22Rv1 (cell line): ENCODE data around the gene RAB42.

Experiments used
- H3K27ac ChIP-seq: fragments of 450-650 bp; 2 replicates; pipeline ENCODE4 v1.5.1; 2017
- ZFX ChIP-seq: fragments of 450-650 bp; IDR thresholded peaks from 2 replicates; pipeline ENCODE4 v1.6.1; 2017; ENCODE audit warnings: antibody characterized with exemption, borderline replicate concordance
- TF ChIP-seq, protein P1 (sequence below): fragments of 450-650 bp; IDR thresholded peaks from 2 replicates; pipeline ENCODE4 v1.5.1; 2017; ENCODE audit warnings: mild to moderate bottlenecking

The RAB42 gene

DNA sequence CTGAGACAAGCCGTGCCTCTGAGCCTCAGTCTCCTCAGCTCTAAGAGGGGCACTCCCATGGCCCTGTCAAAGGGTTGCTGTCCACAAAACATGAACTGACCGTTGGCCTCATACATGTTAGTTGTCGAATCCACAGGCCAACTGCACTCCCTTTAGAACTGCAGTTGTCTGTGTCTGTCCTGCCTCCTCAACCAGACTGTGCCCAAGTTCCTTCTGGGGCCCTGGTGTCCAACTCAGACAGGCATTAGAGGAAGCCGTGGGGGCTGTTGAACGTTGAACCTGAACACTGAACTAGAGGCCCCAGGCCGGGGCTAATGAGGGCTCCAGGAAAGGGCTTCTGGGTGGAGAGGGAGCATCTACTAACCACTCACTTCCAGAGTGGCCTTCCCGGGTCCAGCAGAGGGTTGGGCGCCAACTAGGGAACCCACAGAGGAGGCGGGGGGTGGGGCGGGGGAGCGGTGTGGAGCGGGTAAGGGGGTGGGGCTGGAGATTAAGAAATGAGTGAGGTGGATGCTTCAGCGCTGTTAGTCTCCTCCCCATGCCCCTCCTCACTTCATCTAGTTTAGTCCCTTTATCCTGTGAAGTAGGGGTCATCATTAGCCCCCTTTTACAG, at the start of gene RAB42:
Gene RAB42 (plus strand): TSS at position 558 of the 613 bp plus-strand sequence. CDS start 247 bp downstream, outside the sequence.
- H3K27ac ChIP-seq = no peak within 1 kb of the TSS
- no peak for TF ChIP-seq ZFX
- TF ChIP-seq, protein P1, sequence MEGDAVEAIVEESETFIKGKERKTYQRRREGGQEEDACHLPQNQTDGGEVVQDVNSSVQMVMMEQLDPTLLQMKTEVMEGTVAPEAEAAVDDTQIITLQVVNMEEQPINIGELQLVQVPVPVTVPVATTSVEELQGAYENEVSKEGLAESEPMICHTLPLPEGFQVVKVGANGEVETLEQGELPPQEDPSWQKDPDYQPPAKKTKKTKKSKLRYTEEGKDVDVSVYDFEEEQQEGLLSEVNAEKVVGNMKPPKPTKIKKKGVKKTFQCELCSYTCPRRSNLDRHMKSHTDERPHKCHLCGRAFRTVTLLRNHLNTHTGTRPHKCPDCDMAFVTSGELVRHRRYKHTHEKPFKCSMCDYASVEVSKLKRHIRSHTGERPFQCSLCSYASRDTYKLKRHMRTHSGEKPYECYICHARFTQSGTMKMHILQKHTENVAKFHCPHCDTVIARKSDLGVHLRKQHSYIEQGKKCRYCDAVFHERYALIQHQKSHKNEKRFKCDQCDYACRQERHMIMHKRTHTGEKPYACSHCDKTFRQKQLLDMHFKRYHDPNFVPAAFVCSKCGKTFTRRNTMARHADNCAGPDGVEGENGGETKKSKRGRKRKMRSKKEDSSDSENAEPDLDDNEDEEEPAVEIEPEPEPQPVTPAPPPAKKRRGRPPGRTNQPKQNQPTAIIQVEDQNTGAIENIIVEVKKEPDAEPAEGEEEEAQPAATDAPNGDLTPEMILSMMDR = no peak

- TF ChIP-seq ZFX = no peak
- TF ChIP-seq, protein P1 = no peak
- H3K27ac ChIP-seq = no peak overlapping the region
Observed at GRCh38 chr1:28545246-28545628, 46.8 kb upstream of the RAB42 start.

GRCh38 chr1:28548318-28548717, 43.7 kb upstream of the RAB42 start:
- H3K27ac ChIP-seq = no peak overlapping the region
- TF ChIP-seq, protein P1 = no peak
- no peak for TF ChIP-seq ZFX

DNA sequence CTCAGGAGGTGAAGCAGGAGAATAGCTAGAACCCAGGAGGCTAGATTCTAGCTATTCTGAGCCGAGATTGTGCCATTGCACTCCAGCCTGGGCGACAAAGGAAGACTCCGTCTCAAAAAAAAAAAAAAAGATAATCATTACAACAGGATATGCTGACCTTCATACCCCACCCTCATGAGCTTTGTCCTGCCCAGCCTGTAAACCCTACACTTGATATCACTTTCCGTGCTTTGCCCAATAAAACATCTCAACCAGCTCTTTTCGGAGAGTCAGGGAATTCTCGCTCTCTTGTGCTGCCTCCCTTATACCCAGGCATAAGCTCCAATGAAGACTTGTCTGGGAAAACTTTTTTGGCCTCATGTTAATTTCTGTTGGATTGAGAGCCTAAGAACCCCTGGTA, 40.7 kb upstream of the RAB42 start:
- TF ChIP-seq, protein P1 = no peak
- TF ChIP-seq ZFX = no peak
- H3K27ac ChIP-seq = peak overlapping the region; percentile 89; the same call in 1 of the 2 replicates

GRCh38 chr1:28552758-28553663, 39.1 kb upstream of the RAB42 start, which contains the start of gene TRNAU1AP:
TRNAU1AP (plus strand) TSS chr1:28553085; CDS start chr1:28553111, 26 bp downstream.
- peak within 1 kb of the TSS; percentile 89 for H3K27ac ChIP-seq
- no peak for TF ChIP-seq ZFX
- TF ChIP-seq, protein P1 = no peak

DNA sequence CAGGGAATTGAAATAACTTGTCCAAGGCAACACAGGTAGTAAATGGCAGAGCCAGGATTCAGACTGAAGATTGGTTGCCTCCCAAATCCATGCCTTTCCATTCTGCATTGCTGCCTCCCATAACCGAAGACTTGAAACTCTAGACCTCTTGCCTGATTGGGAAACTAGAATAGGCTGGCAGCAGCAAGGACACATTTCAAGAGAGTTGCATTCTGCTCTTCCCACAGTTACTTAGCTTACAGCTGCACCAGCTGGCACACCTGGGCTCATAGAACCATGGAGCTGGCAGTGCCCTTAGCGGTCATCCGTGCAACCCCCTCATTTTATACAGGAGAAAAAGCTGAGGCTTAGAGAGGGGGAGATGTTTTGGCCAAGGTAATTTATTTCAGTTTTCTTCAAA, 31.2 kb upstream of the RAB42 start:
- TF ChIP-seq, protein P1 = no peak
- no peak for TF ChIP-seq ZFX
- no peak overlapping the region for H3K27ac ChIP-seq

DNA sequence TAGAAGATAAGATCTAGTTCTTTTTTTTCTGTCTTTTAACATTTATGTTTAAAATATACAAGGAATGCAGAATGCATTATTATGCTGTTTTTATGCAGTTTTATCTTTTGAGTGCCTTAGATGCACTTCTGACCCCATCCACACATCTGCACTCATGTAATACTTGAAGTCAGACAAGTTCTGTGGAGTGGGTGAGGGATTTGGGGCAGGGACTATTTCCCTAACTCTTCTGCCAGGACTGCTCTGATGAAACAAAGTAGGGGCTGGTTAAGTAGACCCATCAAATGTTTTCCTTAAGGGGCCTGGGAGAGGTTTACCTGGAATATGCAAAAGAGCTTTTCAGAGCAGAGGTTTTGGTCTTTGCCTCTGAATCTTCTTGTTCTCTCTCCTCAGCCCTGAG, 27.8 kb upstream of the RAB42 start:
- TF ChIP-seq, protein P1 = no peak
- TF ChIP-seq ZFX = no peak
- H3K27ac ChIP-seq = no peak overlapping the region
